PC-3 (cell line): ENCODE results near the gene ALG2.

Experiments used
- EZH2phosphoT487 ChIP-seq: fragments of 300-600 bp; sonication (generic); IDR thresholded peaks from 2 replicates; pipeline ENCODE4 v1.6.1; 2018; ENCODE audit warnings: mild to moderate bottlenecking, antibody characterized with exemption, low read length, borderline replicate concordance
- TF ChIP-seq, protein P1 (sequence below): fragments of 300-600 bp; sonication (generic); conservative IDR thresholded peaks from 2 replicates; pipeline ENCODE4 v1.5.1; 2017; ENCODE audit warnings: antibody characterized with exemption, low read depth, mild to moderate bottlenecking, low read length

DNA sequence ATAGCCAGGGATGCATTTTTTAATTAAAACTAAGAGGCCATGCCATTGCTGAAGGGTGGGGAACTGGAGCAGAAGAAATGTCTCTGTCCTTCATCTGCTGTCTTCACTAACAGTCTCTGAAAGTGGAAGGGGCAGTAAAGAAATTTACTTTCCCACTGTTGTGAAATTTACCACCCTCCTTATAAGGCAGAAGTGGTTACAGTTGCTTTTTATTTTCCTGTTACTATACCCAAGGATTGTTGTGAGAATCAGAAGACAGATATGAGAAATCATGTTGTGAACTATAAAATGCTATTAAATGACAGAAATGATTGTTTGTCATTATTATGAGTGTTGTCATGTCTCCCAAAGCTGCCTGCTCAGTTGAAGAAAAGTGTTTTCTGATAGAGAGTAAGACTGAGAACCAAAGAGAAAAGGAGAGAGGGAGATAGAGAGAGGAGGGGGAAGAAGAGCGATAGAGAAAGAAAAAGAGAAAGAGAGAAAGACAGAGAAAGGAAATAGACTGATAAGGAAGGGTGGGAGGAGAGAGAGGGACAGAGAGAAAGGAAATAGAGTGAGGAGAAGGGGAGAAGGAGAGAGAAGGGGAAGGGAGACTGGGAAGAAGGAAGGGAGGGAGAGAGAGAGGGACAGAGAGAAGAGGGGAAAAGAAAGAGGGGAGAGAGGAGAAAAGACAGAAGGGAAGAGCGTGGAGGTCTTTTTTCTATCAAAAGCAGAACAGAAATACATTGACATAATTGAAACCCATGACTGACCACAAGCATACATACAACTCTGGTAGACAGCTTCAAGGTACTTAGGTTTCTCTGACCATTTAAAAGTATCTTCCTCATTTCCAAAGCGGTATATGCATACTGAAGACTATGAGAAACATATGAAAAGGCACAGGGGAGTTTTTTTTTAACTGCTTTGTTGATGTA is 22.9 kb upstream of the ALG2 start:
- TF ChIP-seq, protein P1, sequence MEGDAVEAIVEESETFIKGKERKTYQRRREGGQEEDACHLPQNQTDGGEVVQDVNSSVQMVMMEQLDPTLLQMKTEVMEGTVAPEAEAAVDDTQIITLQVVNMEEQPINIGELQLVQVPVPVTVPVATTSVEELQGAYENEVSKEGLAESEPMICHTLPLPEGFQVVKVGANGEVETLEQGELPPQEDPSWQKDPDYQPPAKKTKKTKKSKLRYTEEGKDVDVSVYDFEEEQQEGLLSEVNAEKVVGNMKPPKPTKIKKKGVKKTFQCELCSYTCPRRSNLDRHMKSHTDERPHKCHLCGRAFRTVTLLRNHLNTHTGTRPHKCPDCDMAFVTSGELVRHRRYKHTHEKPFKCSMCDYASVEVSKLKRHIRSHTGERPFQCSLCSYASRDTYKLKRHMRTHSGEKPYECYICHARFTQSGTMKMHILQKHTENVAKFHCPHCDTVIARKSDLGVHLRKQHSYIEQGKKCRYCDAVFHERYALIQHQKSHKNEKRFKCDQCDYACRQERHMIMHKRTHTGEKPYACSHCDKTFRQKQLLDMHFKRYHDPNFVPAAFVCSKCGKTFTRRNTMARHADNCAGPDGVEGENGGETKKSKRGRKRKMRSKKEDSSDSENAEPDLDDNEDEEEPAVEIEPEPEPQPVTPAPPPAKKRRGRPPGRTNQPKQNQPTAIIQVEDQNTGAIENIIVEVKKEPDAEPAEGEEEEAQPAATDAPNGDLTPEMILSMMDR, result no peak
- TF ChIP-seq EZH2phosphoT487, result no peak
